H9 (cell line): ENCODE measurements around the gene ALOX12B. TPM values are rescaled to one million over a fixed set of nuclear protein-coding genes. Genes with fewer than 3 reads are reported as not detected.

Source experiments
- DNase-seq: peaks from one replicate; pipeline ENCODE4 v3.0.0-alpha.2; 2017
- H2AFZ ChIP-seq: one replicate; pipeline ENCODE4 v1.6.1; 2013; ENCODE audit warnings: mild to moderate bottlenecking, low read length, control low read depth, moderate library complexity
- H2AK5ac ChIP-seq: 2 replicates; pipeline ENCODE4 v1.6.1; 2013; ENCODE audit warnings: low read length, control low read depth, mixed read lengths; ENCODE audit not compliant: insufficient read length
- H2BK120ac ChIP-seq: one replicate; pipeline ENCODE4 v1.6.1; 2013; ENCODE audit warnings: low read depth, mild to moderate bottlenecking, low read length, control low read depth, inconsistent platforms; ENCODE audit not compliant: poor library complexity, severe bottlenecking
- H2BK12ac ChIP-seq: 2 replicates; pipeline ENCODE4 v1.6.1; 2013; ENCODE audit warnings: low read length, control low read depth, mixed read lengths, low read depth; ENCODE audit not compliant: insufficient read length
- H2BK15ac ChIP-seq: 2 replicates; pipeline ENCODE4 v1.6.1; 2013; ENCODE audit warnings: low read depth, low read length, control low read depth
- H2BK20ac ChIP-seq: one replicate; pipeline ENCODE4 v1.6.1; 2013; ENCODE audit warnings: low read depth, mild to moderate bottlenecking, low read length, control low read depth, inconsistent platforms; ENCODE audit not compliant: poor library complexity, severe bottlenecking
- H2BK5ac ChIP-seq: 2 replicates; pipeline ENCODE4 v1.6.1; 2013; ENCODE audit warnings: low read length, control low read depth, mixed read lengths; ENCODE audit not compliant: insufficient read length
- H3K14ac ChIP-seq: 2 replicates; pipeline ENCODE4 v1.6.1; 2013; ENCODE audit warnings: low read length, control low read depth; ENCODE audit not compliant: insufficient read depth
- H3K18ac ChIP-seq: 2 replicates; pipeline ENCODE4 v1.6.1; 2013; ENCODE audit warnings: low read depth, mild to moderate bottlenecking, mixed read lengths, low read length, control low read depth; ENCODE audit not compliant: insufficient read length
- H3K23ac ChIP-seq: 2 replicates; pipeline ENCODE4 v1.6.1; 2013; ENCODE audit warnings: low read length, control low read depth, mixed read lengths, low read depth; ENCODE audit not compliant: insufficient read length
- H3K23me2 ChIP-seq: 2 replicates; pipeline ENCODE4 v1.6.1; 2013; ENCODE audit warnings: low read depth, mild to moderate bottlenecking, mixed read lengths, low read length, control low read depth; ENCODE audit not compliant: insufficient read length, poor library complexity, severe bottlenecking
- H3K27ac ChIP-seq: 2 replicates; pipeline ENCODE4 v1.5.1; 2013; ENCODE audit warnings: low read length, control low read depth, mixed read lengths, low read depth; ENCODE audit not compliant: insufficient read length
- H3K27me3 ChIP-seq: 2 replicates; pipeline ENCODE4 v1.6.1; 2013; ENCODE audit warnings: low read length, control low read depth, inconsistent platforms; ENCODE audit not compliant: insufficient read depth
- H3K4ac ChIP-seq: 2 replicates; pipeline ENCODE4 v1.6.1; 2013; ENCODE audit warnings: low read depth, mild to moderate bottlenecking, control low read depth, inconsistent platforms, low read length, moderate library complexity
- H3K4me1 ChIP-seq: 2 replicates; pipeline ENCODE4 v1.6.1; 2013; ENCODE audit warnings: low read length, control low read depth, inconsistent platforms; ENCODE audit not compliant: insufficient read depth
- H3K4me2 ChIP-seq: 2 replicates; pipeline ENCODE4 v1.6.1; 2013; ENCODE audit warnings: low read length, control low read depth, mixed read lengths; ENCODE audit not compliant: insufficient read length, insufficient read depth
- H3K56ac ChIP-seq: 2 replicates; pipeline ENCODE4 v1.6.1; 2013; ENCODE audit warnings: low read depth, mild to moderate bottlenecking, mixed read lengths, low read length, control low read depth; ENCODE audit not compliant: insufficient read length
- H3K79me1 ChIP-seq: 2 replicates; pipeline ENCODE4 v1.6.1; 2013; ENCODE audit warnings: low read depth, mild to moderate bottlenecking, moderate library complexity, low read length, control low read depth, inconsistent platforms; ENCODE audit not compliant: insufficient read depth, poor library complexity, severe bottlenecking
- H3K79me2 ChIP-seq: 2 replicates; pipeline ENCODE4 v1.6.1; 2013; ENCODE audit warnings: low read length, control low read depth, inconsistent platforms; ENCODE audit not compliant: insufficient read depth
- H3K9ac ChIP-seq: 2 replicates; pipeline ENCODE4 v1.6.1; 2013; ENCODE audit warnings: low read length, control low read depth, mixed read lengths; ENCODE audit not compliant: insufficient read length; ENCODE audit errors: extremely low read depth
- H3K9me3 ChIP-seq: one replicate; pipeline ENCODE4 v1.6.1; 2013; ENCODE audit warnings: low read depth, low read length, inconsistent platforms; ENCODE audit not compliant: control insufficient read depth
- H3T11ph ChIP-seq: one replicate; pipeline ENCODE4 v1.6.1; 2013; ENCODE audit warnings: mild to moderate bottlenecking, low read length, control low read depth, inconsistent platforms
- H4K20me1 ChIP-seq: one replicate; pipeline ENCODE4 v1.6.1; 2013; ENCODE audit not compliant: control insufficient read depth, insufficient read length, insufficient read depth
- H4K5ac ChIP-seq: 2 replicates; pipeline ENCODE4 v1.6.1; 2013; ENCODE audit warnings: low read depth, mild to moderate bottlenecking, mixed read lengths, low read length, control low read depth; ENCODE audit not compliant: insufficient read length
- H4K8ac ChIP-seq: replicated peaks from 2 replicates; pipeline ENCODE4 v1.6.1; 2013; ENCODE audit warnings: low read length, control low read depth, mixed read lengths, low read depth; ENCODE audit not compliant: insufficient read length
- H4K91ac ChIP-seq: 2 replicates; pipeline ENCODE4 v1.6.1; 2013; ENCODE audit warnings: low read depth, mild to moderate bottlenecking, moderate library complexity, mixed read lengths, low read length, control low read depth; ENCODE audit not compliant: insufficient read length
- H3K27ac Mint-ChIP-seq, 3 experiments: 2 replicates in 2 of 3; 3 replicates in 1 of 3; pipeline ENCODE4 v1.8.0; 2020 to 2021; ENCODE audit warnings: mixed read lengths in 3 of 3, mild to moderate bottlenecking in 1 of 3, moderate library complexity in 1 of 3
- H3K27me3 Mint-ChIP-seq: 2 replicates; pipeline ENCODE4 v1.8.0; 2021; ENCODE audit warnings: low read depth, mild to moderate bottlenecking, moderate library complexity, mixed read lengths
- H3K36me3 Mint-ChIP-seq, 3 experiments: 2 replicates in 2 of 3; 3 replicates in 1 of 3; pipeline ENCODE4 v1.8.0; 2020 to 2021; ENCODE audit warnings: low read depth in 3 of 3, mixed read lengths in 3 of 3; ENCODE audit not compliant: insufficient read depth in 1 of 3
- H3K4me1 Mint-ChIP-seq, 2 experiments: 2 replicates each; pipeline ENCODE4 v1.8.0; 2020; ENCODE audit warnings: mixed read lengths in 2 of 2
- H3K4me3 Mint-ChIP-seq, 2 experiments: 2 replicates in 1 of 2; 3 replicates in 1 of 2; pipeline ENCODE4 v1.8.0; 2020 to 2021; ENCODE audit warnings: mild to moderate bottlenecking in 2 of 2, mixed read lengths in 2 of 2, moderate library complexity in 1 of 2
- H3K9me3 Mint-ChIP-seq, 2 experiments: 2 replicates in 1 of 2; 3 replicates in 1 of 2; pipeline ENCODE4 v1.8.0; 2020; ENCODE audit warnings: mild to moderate bottlenecking in 2 of 2, mixed read lengths in 2 of 2, moderate library complexity in 1 of 2
- WGBS: extraction: QIAGEN DNeasy Blood & Tissue Kit; methylation state at CpG from one replicate; pipeline ENCODE4 v1.1.7; 2013; ENCODE audit warnings: missing lambda C conversion rate, low lambda C conversion rate, mixed read lengths; ENCODE audit not compliant: insufficient read length; ENCODE audit errors: extremely low coverage; 5-methylcytosine and 5-hydroxymethylcytosine counted together
- total RNA-seq: library from RNA; stranded (reverse); gene quantifications from 2 replicates; pipeline ENCODE4 v1.2.1, GENCODE V29; 2021
- TF ChIP-seq, protein P1 (sequence below): fragments of 200-600 bp; sonication (generic); conservative IDR thresholded peaks from 3 replicates; pipeline ENCODE4 v1.8.0; 2021; ENCODE audit warnings: antibody characterized with exemption, mild to moderate bottlenecking

ALOX12B gene
- total RNA-seq, 1 experiment from 2014 or later, result 1.2 TPM

DNA sequence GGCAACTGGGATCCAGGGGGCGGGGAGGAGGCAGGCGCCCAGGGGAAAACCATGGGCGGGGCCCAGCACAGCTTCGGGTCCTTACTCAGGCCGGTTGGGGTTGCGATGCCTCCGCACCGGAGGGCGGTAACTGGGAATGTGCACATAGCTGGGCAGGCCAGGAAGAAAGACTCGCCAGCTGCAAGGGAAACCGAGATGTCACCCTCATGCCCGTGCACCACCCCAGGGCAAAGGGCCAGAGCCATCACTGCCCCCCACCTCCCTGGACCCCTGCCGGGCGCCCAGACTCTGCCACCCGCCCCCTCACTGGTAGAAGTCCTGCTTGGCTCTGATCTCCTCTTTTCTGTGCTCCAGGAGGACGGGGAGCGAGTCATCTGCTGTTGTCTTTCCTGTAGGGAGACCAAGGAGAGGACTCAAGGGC is 6.7 kb downstream of the ALOX12B start:
- Histone ChIP-seq H3K4me1 (no peaks in the 10 kb centered on the region; the same call in 1 of the 2 replicates), H3K18ac (no peak overlapping the region), H3K23me2 (peaks cover 10% of the 10 kb centered on the region), H3K4me2 (peak overlapping the region; percentile 55), H3T11ph (no peak overlapping the region), H2AFZ (no peak overlapping the region), H2BK12ac (no peak overlapping the region), H2AK5ac (no peak overlapping the region), H2BK15ac (no peak overlapping the region), H3K56ac (no peak overlapping the region), H3K23ac (no peak overlapping the region), H4K8ac (no peak overlapping the region), H3K14ac (no peak overlapping the region), H2BK5ac (no peak overlapping the region), H4K20me1 (no peaks in the 10 kb centered on the region), H2BK20ac (no peak overlapping the region), H3K9ac (no peak overlapping the region), H4K5ac (no peak overlapping the region), H3K4ac (no peak overlapping the region), H2BK120ac (no peak overlapping the region), H3K79me2 (no peaks in the 10 kb centered on the region), H3K27ac (no peak overlapping the region), H3K27me3 (peaks cover 3% of the 10 kb centered on the region; the same call in 1 of the 2 replicates), H3K79me1 (no peaks in the 10 kb centered on the region), H3K9me3 (no peaks in the 10 kb centered on the region), H4K91ac (no peak overlapping the region)
- H3K27ac Mint-ChIP-seq, result no peak overlapping the region
- no CpG with 5 or more reads among the region's 17 CpGs for WGBS
- TF ChIP-seq, protein P1, sequence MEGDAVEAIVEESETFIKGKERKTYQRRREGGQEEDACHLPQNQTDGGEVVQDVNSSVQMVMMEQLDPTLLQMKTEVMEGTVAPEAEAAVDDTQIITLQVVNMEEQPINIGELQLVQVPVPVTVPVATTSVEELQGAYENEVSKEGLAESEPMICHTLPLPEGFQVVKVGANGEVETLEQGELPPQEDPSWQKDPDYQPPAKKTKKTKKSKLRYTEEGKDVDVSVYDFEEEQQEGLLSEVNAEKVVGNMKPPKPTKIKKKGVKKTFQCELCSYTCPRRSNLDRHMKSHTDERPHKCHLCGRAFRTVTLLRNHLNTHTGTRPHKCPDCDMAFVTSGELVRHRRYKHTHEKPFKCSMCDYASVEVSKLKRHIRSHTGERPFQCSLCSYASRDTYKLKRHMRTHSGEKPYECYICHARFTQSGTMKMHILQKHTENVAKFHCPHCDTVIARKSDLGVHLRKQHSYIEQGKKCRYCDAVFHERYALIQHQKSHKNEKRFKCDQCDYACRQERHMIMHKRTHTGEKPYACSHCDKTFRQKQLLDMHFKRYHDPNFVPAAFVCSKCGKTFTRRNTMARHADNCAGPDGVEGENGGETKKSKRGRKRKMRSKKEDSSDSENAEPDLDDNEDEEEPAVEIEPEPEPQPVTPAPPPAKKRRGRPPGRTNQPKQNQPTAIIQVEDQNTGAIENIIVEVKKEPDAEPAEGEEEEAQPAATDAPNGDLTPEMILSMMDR, result no peak
- H3K27me3 Mint-ChIP-seq, result peaks cover 69% of the 10 kb centered on the region
- peak; percentile 71 for DNase-seq
- H3K4me1 Mint-ChIP-seq, result peaks cover 10% of the 10 kb centered on the region in 2 experiments
- peaks cover 4 to 9% of the 10 kb centered on the region in 2 experiments; a peak in 2 of 5 replicates for H3K9me3 Mint-ChIP-seq
- peaks cover 0 to 10% (median 0%) of the 10 kb centered on the region in 3 experiments; a peak in 1 of 7 replicates for H3K36me3 Mint-ChIP-seq
- peak overlapping the region; percentile 83 to 92 for H3K4me3 Mint-ChIP-seq
